Astrocyte (in vitro differentiated cells and primary cell): Measurements from ENCODE around the gene GXYLT1.

Experiments used
- EZH2 ChIP-seq: IDR thresholded peaks from 2 replicates; pipeline ENCODE4 v1.6.1; 2012; ENCODE audit warnings: mild to moderate bottlenecking, low read length, inconsistent platforms; ENCODE audit not compliant: insufficient read depth
- TF ChIP-seq, protein P1 (sequence below): IDR thresholded peaks from 2 replicates; pipeline ENCODE4 v1.5.1; 2011; ENCODE audit warnings: low read depth, mild to moderate bottlenecking, inconsistent platforms, low read length, moderate library complexity; ENCODE audit not compliant: insufficient read depth

- TF ChIP-seq EZH2: no peak
- TF ChIP-seq, protein P1, sequence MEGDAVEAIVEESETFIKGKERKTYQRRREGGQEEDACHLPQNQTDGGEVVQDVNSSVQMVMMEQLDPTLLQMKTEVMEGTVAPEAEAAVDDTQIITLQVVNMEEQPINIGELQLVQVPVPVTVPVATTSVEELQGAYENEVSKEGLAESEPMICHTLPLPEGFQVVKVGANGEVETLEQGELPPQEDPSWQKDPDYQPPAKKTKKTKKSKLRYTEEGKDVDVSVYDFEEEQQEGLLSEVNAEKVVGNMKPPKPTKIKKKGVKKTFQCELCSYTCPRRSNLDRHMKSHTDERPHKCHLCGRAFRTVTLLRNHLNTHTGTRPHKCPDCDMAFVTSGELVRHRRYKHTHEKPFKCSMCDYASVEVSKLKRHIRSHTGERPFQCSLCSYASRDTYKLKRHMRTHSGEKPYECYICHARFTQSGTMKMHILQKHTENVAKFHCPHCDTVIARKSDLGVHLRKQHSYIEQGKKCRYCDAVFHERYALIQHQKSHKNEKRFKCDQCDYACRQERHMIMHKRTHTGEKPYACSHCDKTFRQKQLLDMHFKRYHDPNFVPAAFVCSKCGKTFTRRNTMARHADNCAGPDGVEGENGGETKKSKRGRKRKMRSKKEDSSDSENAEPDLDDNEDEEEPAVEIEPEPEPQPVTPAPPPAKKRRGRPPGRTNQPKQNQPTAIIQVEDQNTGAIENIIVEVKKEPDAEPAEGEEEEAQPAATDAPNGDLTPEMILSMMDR: no peak
Observed at GRCh38 chr12:42103155-42103554, 41.5 kb downstream of the GXYLT1 start.
